Prostate gland (tissue), 2 donors: ENCODE measurements around the gene RNF113B. TPM values are rescaled to one million over a fixed set of nuclear protein-coding genes. Genes with fewer than 3 reads are reported as not detected.

ENCODE experiments used
- DNase-seq: peaks from one replicate; pipeline ENCODE4 v3.0.0-alpha.2; 2019; ENCODE audit warnings: low spot score
- H3K27ac ChIP-seq, 2 donors: fragments of 200-600 bp; sonication (generic); 2 replicates each; pipeline ENCODE4 v1.5.1; 2017 to 2019
- H3K27me3 ChIP-seq: fragments of 200-600 bp; sonication (generic); replicated peaks from 2 replicates; pipeline ENCODE4 v1.5.1; 2019; ENCODE audit not compliant: insufficient read depth
- H3K36me3 ChIP-seq, 2 donors: fragments of 200-600 bp; sonication (generic); 1 replicate in 1 of 2; 2 replicates in 1 of 2; pipeline versions ENCODE4 v1.5.1 to v1.8.1; 2017 to 2019
- H3K4me1 ChIP-seq: fragments of 200-600 bp; sonication (generic); replicated peaks from 2 replicates; pipeline ENCODE4 v1.5.1; 2019
- H3K4me3 ChIP-seq, 2 donors: fragments of 200-600 bp; sonication (generic); 2 replicates each; pipeline ENCODE4 v1.5.1; 2017 to 2019
- H3K9me3 ChIP-seq: fragments of 200-600 bp; sonication (generic); 2 replicates; pipeline ENCODE4 v1.5.1; 2017
- POLR2A ChIP-seq: fragments of 450-650 bp; IDR thresholded peaks from one replicate; pipeline ENCODE4 v1.6.1; 2016; ENCODE audit warnings: antibody characterized with exemption, mild to moderate bottlenecking
- POLR2AphosphoS5 ChIP-seq: sonication (generic); formaldehyde crosslinking; IDR thresholded peaks from one replicate; pipeline ENCODE4 v1.6.1; 2017; ENCODE audit warnings: antibody characterized with exemption
- WGBS: methylation state at CpG from one replicate; pipeline ENCODE4 v1.1.5; 2018; 5-methylcytosine and 5-hydroxymethylcytosine counted together
- intact Hi-C: fragments of 100-400 bp; cut with DNase I; formaldehyde crosslinking; loops from one replicate; pipeline ENCODE4 v1.14.2; 2022
- total RNA-seq, 2 donors: library from RNA; depleted of rRNA; stranded (reverse); fragments of >200 nt; gene quantifications; one replicate each; pipeline ENCODE4 v1.1.0, GENCODE V29; 2016
- TF ChIP-seq, protein P1 (sequence below), 4 experiments: fragments of 200-600 bp in 2 of 4; fragments of 450-650 bp in 2 of 4; sonication (generic) in 2 of 4; IDR thresholded peaks; 1 replicate in 3 of 4; 2 replicates in 1 of 4; pipeline ENCODE4 v1.5.1; 2016 to 2019; ENCODE audit warnings: antibody characterized with exemption in 4 of 4, mild to moderate bottlenecking in 2 of 4, moderate library complexity in 2 of 4

RNF113B gene
- total RNA-seq, 2 donors from 2014 or later: 11.2 TPM; not detected in 1

DNA sequence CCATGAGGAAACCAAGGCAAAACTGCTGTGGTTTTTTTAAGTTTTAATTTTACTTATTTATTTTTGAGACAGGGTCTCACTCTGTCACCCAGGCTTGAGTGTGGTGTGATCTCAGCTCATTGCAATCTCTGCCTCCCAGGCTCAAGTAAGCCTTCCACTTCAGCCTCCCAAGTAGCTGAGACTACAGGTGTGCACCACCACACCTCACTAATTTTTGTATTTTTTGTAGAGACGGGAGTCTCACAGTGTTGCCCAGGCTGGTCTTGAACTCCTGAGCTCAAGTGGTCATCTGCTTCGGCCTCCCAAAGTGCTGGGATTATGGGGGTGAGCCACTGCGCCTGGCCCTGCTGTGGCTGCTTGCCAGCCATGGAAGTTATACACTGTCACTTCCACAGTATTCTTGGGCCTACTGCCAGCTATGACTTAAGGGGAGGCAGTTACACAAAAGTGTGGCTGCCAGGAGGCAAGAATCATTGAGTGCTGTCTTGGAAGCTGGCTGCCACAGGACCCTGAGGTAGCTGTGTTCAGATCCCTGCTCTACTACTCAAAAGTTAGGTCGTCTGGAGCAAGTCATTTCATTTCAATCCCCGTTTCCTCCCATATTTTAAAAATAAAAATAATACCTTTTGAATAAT, 21.5 kb downstream of the RNF113B start:
- Histone ChIP-seq H3K4me1 (no peaks in the 10 kb centered on the region), H3K36me3 (no peaks in the 10 kb centered on the region), H3K4me3 (no peak overlapping the region), H3K9me3 (no peaks in the 10 kb centered on the region), H3K27ac (no peak overlapping the region), H3K27me3 (no peaks in the 10 kb centered on the region)
- WGBS: 82% methylated on average over 5 of the region's 5 CpGs
- no peak for DNase-seq
- TF ChIP-seq POLR2A (no peak), POLR2AphosphoS5 (no peak)
- TF ChIP-seq, protein P1, sequence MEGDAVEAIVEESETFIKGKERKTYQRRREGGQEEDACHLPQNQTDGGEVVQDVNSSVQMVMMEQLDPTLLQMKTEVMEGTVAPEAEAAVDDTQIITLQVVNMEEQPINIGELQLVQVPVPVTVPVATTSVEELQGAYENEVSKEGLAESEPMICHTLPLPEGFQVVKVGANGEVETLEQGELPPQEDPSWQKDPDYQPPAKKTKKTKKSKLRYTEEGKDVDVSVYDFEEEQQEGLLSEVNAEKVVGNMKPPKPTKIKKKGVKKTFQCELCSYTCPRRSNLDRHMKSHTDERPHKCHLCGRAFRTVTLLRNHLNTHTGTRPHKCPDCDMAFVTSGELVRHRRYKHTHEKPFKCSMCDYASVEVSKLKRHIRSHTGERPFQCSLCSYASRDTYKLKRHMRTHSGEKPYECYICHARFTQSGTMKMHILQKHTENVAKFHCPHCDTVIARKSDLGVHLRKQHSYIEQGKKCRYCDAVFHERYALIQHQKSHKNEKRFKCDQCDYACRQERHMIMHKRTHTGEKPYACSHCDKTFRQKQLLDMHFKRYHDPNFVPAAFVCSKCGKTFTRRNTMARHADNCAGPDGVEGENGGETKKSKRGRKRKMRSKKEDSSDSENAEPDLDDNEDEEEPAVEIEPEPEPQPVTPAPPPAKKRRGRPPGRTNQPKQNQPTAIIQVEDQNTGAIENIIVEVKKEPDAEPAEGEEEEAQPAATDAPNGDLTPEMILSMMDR (IDR thresholded peaks at IDR 0.05): no peak
- intact Hi-C loops: no loop called here

DNA sequence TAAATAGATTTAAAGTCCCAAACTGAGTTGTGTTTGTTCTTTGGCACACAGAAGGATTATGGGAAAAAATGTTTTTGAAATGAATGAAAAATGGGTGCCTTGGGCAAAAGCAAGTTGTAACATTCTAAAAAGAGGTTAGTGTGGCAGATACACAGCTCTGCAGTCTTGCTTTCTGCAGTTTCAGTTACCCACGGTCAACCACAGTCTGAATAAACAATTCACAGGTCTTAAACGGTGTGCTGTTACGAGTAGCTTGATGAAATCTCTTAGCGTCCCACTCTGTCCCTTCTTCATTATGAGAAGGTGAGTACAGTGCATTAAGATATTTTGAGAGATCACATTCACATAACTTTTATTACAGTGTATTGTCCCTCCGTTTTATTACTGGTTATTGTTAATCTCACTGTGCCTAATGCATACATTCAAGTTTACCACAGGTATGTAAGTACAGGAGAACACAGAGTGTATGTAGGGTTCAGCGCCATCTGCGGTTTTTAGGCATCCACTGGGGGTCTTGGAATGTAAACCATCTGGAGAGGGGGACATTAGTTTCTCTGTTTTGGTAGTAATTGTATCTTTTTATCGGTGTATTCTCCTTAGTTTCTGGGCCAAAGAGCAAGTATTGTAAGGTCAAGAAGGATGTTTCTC, 26.1 kb downstream of the RNF113B start:
- WGBS: 46% methylated on average over 8 of the region's 8 CpGs
- Histone ChIP-seq H3K36me3 (no peaks in the 10 kb centered on the region), H3K4me1 (no peaks in the 10 kb centered on the region), H3K4me3 (no peak overlapping the region), H3K27me3 (no peaks in the 10 kb centered on the region), H3K27ac (no peak overlapping the region), H3K9me3 (no peaks in the 10 kb centered on the region)
- TF ChIP-seq POLR2AphosphoS5: peak; percentile 15
- no peak for TF ChIP-seq POLR2A
- TF ChIP-seq, protein P1 (IDR thresholded peaks at IDR 0.05): no peak
- DNase-seq: no peak
- intact Hi-C loops: no loop called here

DNA sequence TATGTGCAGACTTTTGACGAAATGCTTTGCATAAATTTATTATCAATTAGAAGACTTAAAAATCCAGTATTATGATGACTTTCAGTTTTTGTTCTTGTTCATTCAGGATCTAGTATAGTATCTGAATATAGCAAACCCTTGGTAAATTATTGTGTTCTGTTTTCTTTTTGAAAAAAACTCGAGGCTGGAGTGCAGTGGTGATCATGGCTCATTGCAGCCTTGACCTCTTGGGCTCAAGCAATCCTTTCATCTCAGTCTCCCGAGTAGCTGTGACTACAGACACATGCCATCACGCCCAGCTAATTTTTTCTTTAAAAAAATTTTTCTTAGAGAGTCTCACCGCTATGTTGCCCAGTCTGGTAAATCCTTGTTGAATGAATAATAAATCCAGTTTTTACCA, 29.5 kb downstream of the RNF113B start:
- Histone ChIP-seq H3K4me3 (no peak overlapping the region), H3K9me3 (no peaks in the 10 kb centered on the region), H3K27me3 (no peaks in the 10 kb centered on the region), H3K36me3 (no peaks in the 10 kb centered on the region), H3K4me1 (peaks cover 5% of the 10 kb centered on the region), H3K27ac (no peak overlapping the region)
- DNase-seq: no peak
- TF ChIP-seq POLR2A (no peak), POLR2AphosphoS5 (no peak)
- TF ChIP-seq, protein P1 (IDR thresholded peaks at IDR 0.05): no peak
- intact Hi-C loops: loop anchor here (10.0 kb wide), 1 partner anchor 77 kb away; no protein-coding TSS in a partner anchor
- WGBS: 69% methylated on average over 5 of the region's 5 CpGs

DNA sequence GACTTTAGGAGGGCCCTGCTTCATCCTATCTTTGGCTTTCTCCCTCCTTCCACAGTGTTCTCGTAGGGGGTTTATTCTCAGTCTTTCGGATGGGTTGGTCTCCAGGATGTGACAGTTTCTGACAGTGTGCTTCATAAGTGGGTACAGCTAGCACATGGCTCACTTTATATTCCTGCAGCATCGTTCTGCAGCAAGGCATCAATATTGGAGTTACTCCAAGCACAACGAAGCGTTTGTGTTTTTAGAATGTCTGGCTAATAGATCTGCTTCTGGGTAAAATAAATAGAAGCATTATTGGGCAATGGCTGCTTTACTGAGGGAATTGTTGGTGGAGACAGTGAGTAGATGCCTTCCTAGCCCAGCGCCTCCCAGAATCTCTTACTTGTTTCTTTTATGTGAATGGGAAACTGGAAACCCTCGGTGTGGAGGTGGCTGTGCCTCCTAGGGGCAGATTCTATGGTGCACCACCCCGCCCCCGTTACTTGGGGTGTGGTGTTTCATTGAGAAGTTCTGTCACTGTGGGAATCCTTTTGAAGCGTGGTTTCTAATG, 32.2 kb downstream of the RNF113B start:
- H3K4me1 ChIP-seq: peaks cover 5% of the 10 kb centered on the region
- intact Hi-C loops: loop anchor here (5.0 to 10.0 kb wide), 3 partner anchors 80 to 527 kb away; no protein-coding TSS in a partner anchor
- no peaks in the 10 kb centered on the region for H3K9me3 ChIP-seq
- TF ChIP-seq, protein P1 (IDR thresholded peaks at IDR 0.05): peak in 1 of 4 experiments; percentile 16
- TF ChIP-seq POLR2A: no peak
- peak; percentile 48 for TF ChIP-seq POLR2AphosphoS5
- H3K4me3 ChIP-seq: peak overlapping the region; percentile 82 to 93
- peak overlapping the region; percentile 66 to 85 for H3K27ac ChIP-seq
- WGBS: 20% methylated on average over 10 of the region's 10 CpGs
- H3K27me3 ChIP-seq: no peaks in the 10 kb centered on the region
- H3K36me3 ChIP-seq: no peaks in the 10 kb centered on the region
- peak; percentile 46 for DNase-seq
